ENCODE data around the gene SYT11.

GRCh38 chr1:155925506-155925905, 66.1 kb downstream of the SYT11 start:
- TF ChIP-seq POLR2A (IDR thresholded peaks at IDR 0.05; ENCODE audit: low read depth, low read length) (no peak), POLR2AphosphoS5 (IDR thresholded peaks at IDR 0.05; ENCODE audit: low read depth, low read length) (no peak), TAF1 (IDR thresholded peaks at IDR 0.05; ENCODE audit: low read depth, low read length) (no peak), POU2F2 (IDR thresholded peaks at IDR 0.05; ENCODE audit: low read depth, low read length) (no peak)
